Measurements from ENCODE around the gene MEGF11. TPM values are rescaled to one million over a fixed set of nuclear protein-coding genes. Genes with fewer than 3 reads are reported as not detected.

Gene MEGF11
- total RNA-seq, 3 donors from 2014 or later, result not detected

DNA sequence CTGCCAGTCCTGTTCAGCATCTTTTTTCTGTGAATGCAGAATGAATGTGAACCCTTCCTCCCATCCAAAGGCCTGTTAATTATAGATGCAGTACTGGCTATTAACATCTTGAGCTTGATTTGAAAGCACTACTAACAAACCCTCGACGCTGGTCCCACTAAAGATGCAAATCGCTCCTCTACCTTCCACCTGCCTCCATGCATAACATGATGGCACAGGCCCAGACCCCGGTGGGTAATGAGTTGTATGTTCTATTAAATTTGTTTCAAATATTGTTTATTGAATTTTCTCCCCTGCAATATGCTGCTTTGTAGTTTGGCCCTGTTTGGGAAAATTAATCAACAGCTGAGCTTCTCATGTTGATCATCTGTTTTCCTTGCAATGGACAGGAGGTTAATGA, 314.9 kb downstream of the MEGF11 start:
- ATAC-seq (no peak), DNase-seq (no peak)
- Mint-ChIP-seq H3K27me3 (ENCODE audit: low read depth) (no peaks in the 10 kb centered on the region), H3K36me3 (ENCODE audit: insufficient read depth) (no peaks in the 10 kb centered on the region), H3K9me3 (no peaks in the 10 kb centered on the region), H3K4me1 (ENCODE audit: low read depth) (peaks cover 7% of the 10 kb centered on the region), H3K4me3 (no peak overlapping the region)

DNA sequence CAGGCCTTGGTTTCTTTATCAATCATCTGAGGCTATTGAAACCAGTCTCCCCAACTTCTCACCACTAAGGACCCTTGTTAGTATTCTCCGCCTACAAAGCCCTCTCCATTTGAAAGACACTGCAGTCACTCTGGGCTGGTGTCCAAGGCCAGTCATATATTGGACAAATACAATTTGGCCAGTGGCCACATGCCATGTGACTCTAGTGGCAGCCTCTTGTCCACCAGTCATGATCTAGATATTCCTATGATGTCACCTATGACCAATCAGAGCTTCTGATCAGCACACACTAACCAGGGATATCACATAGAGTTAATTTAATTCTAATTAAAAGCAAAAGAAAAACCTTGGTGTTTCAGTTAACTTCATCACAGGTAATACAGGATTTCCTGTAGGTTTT, 316.1 kb downstream of the MEGF11 start:
- Mint-ChIP-seq H3K36me3 (ENCODE audit: insufficient read depth) (no peaks in the 10 kb centered on the region), H3K4me1 (ENCODE audit: low read depth) (peaks cover 5% of the 10 kb centered on the region), H3K4me3 (no peak overlapping the region), H3K27me3 (ENCODE audit: low read depth) (no peaks in the 10 kb centered on the region), H3K9me3 (no peaks in the 10 kb centered on the region)
- DNase-seq, result no peak
- ATAC-seq, result no peak

DNA sequence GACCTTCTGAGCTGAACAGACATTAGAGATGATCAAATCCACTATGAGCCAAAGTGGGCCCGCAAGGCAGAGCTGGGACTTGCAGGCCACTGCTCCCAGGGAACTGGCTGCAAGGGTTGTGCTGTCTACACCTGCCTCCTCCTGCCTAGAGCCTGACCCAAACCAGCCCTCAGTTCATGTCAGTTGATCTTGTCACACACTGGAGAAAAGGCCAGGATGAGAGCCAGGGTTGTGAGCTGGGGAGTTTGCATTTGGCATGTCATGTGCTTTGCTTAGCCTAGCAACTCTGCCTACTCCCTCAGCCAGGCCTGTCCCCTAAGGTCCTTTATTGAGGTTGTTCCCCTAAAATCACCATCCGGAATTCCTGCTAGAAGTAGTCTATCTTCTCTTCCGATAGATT, 316.5 kb downstream of the MEGF11 start:
- Mint-ChIP-seq H3K9me3 (no peaks in the 10 kb centered on the region), H3K4me1 (ENCODE audit: low read depth) (peaks cover under 1% of the 10 kb centered on the region), H3K27me3 (ENCODE audit: low read depth) (no peaks in the 10 kb centered on the region), H3K36me3 (ENCODE audit: insufficient read depth) (no peaks in the 10 kb centered on the region), H3K4me3 (no peak overlapping the region)
- DNase-seq, result no peak
- no peak for ATAC-seq

DNA sequence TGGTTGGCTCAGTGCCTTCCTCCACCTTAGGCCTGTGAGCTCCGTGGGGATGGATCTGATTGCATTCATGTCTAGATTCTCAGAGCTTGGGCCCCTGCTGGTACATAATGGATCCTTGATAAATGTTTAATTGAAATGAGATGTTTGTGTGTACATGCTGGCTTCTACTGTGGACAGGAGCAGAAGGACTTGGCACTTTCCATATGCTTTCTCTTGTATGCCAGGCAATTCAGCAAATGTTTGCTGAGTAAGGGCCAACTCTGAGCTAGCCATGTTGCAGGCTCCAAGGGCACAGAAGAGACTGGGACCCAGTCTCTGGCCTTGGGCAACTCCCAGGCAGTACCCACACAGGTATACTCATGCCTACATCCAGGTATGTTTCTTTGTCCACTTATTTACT, 317.3 kb downstream of the MEGF11 start:
- no peak for DNase-seq
- H3K4me1 Mint-ChIP-seq (ENCODE audit: low read depth), result no peaks in the 10 kb centered on the region
- H3K27me3 Mint-ChIP-seq (ENCODE audit: low read depth), result no peaks in the 10 kb centered on the region
- H3K4me3 Mint-ChIP-seq, result no peak overlapping the region
- H3K36me3 Mint-ChIP-seq (ENCODE audit: insufficient read depth), result no peaks in the 10 kb centered on the region
- H3K9me3 Mint-ChIP-seq, result no peaks in the 10 kb centered on the region
- no peak for ATAC-seq

DNA sequence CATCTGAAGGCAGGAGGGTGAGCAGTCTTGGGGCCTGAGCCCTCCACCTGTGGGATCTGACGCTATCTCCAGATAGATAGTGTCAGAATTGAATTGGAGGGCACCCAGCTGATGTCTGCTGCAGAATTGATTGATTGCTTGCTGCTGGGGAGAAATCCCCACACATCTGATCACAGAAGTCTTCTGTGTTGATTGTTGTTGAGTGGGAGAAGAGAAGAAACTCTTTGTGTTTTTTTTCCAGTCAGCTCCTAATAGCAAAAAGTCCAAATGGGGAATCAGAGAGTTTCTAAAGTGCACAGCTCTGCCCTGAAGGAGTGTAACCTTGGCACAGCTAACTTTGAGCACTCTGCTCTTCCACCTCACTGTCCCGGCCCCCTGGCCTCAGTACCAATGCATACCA, 318.2 kb downstream of the MEGF11 start:
- DNase-seq, result no peak
- Mint-ChIP-seq H3K4me3 (no peak overlapping the region), H3K27me3 (ENCODE audit: low read depth) (no peaks in the 10 kb centered on the region), H3K4me1 (ENCODE audit: low read depth) (no peaks in the 10 kb centered on the region), H3K36me3 (ENCODE audit: insufficient read depth) (no peaks in the 10 kb centered on the region), H3K9me3 (no peaks in the 10 kb centered on the region)
- ATAC-seq, result no peak

DNA sequence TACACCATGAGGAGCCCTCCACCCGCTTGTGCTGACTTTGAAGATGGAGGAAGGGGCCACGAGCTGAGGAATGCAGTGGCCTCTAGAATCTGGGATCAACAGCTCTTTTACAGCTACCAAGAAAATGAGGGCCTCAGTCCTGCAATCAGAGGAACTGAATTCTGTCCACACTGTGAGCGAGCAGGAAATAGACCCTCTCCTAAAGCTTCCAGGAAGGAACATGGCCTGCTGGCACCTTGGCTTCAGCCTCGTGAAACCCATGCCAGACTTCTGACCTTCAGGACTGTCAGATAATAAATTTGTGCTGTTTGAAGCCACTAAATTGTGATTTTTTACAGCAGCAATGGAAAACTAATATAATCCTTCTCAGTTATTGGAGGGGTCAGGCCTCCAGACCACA, 322.3 kb downstream of the MEGF11 start:
- DNase-seq (no peak), ATAC-seq (no peak)
- Mint-ChIP-seq H3K9me3 (no peaks in the 10 kb centered on the region), H3K4me1 (ENCODE audit: low read depth) (no peaks in the 10 kb centered on the region), H3K27me3 (ENCODE audit: low read depth) (no peaks in the 10 kb centered on the region), H3K4me3 (no peak overlapping the region), H3K36me3 (ENCODE audit: insufficient read depth) (no peaks in the 10 kb centered on the region)

DNA sequence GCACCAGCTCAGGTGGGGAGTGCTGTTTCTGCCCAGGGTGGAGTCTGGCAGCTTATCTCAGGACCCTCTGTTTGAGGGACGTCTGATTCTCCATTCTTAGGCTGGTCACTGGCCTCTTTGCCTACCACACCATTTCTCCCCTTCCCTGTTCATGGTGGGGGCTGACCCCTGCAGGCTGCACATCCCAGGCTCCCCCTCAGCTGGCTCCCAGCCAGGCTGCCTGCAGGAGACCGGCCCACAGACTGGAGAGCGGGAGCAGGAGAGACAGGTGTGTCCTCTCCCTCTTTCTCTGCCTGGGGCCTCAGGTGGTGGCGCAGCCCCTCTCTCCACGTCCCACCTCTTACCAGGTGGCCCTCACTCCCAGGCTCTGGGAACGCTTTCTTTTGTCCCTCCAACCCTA, 323.4 kb downstream of the MEGF11 start:
- no peaks in the 10 kb centered on the region for H3K9me3 Mint-ChIP-seq
- DNase-seq (no peak), ATAC-seq (no peak)
- no peaks in the 10 kb centered on the region for H3K27me3 Mint-ChIP-seq (ENCODE audit: low read depth)
- H3K4me3 Mint-ChIP-seq, result no peak overlapping the region
- H3K4me1 Mint-ChIP-seq (ENCODE audit: low read depth), result no peaks in the 10 kb centered on the region
- no peaks in the 10 kb centered on the region for H3K36me3 Mint-ChIP-seq (ENCODE audit: insufficient read depth)

DNA sequence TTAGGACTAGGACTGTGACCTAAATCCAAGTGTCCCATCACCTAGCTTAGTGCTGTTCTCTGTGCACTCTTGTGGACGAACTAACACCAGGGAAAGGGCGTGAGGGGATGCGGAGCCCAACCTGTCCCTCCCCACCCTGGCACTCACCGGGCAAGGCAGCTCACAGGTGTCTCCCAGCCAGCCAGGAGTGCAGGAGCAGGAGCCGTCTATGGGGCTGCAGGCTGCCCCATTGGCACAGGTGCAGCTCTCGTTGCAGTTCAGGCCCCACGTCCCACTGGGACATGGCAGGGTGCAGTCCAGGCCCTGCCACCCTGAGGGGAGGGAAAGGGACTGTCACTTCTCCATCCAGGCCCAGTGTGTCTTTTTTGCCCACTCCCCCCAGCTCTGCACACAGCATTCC, 324.0 kb downstream of the MEGF11 start:
- H3K36me3 Mint-ChIP-seq (ENCODE audit: insufficient read depth), result no peaks in the 10 kb centered on the region
- H3K9me3 Mint-ChIP-seq, result no peaks in the 10 kb centered on the region
- no peaks in the 10 kb centered on the region for H3K27me3 Mint-ChIP-seq (ENCODE audit: low read depth)
- no peaks in the 10 kb centered on the region for H3K4me1 Mint-ChIP-seq (ENCODE audit: low read depth)
- no peak overlapping the region for H3K4me3 Mint-ChIP-seq
- DNase-seq (no peak), ATAC-seq (no peak)

DNA sequence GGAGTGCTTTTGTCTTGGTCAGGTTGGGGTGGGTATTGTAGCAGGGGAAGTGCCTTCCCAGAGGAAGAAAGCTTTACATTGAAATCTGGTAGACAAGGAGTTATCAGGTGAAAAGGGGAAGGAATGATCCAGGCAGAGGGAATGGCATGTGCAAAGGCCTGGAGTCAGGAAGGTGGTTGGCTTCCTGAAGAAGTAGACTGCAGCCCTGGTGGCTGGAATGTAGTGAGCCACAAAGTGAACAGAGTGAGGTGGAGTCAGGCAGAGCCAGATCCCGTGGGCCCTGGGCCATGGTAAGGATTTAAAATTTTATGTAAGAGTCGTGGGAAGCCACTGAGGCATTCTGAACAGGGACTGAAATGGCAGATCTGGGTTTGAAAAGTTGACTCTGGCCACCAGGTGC, 326.0 kb downstream of the MEGF11 start:
- DNase-seq, result no peak
- Mint-ChIP-seq H3K4me3 (no peak overlapping the region), H3K9me3 (no peaks in the 10 kb centered on the region), H3K27me3 (ENCODE audit: low read depth) (no peaks in the 10 kb centered on the region), H3K36me3 (ENCODE audit: insufficient read depth) (no peaks in the 10 kb centered on the region), H3K4me1 (ENCODE audit: low read depth) (no peaks in the 10 kb centered on the region)
- ATAC-seq, result no peak

DNA sequence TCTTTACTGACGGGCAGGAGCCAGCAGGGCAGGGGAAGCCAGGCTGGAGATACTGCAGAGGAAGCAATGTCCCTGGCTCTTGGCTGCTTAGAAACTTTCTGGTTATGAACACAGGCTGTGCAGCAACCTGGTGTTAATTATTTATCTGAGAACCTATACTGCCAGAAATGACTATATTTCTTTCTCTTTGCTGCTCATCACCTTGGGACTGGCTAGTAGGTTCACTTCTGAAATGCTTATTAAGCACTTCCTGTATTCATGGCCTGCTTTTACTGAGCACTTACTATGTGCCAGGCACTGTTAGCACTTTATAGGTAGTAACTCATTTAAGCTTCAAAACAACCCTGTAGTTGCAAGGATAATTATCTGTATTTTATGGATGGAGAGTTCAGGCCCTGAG, 326.7 kb downstream of the MEGF11 start:
- ATAC-seq, result no peak

DNA sequence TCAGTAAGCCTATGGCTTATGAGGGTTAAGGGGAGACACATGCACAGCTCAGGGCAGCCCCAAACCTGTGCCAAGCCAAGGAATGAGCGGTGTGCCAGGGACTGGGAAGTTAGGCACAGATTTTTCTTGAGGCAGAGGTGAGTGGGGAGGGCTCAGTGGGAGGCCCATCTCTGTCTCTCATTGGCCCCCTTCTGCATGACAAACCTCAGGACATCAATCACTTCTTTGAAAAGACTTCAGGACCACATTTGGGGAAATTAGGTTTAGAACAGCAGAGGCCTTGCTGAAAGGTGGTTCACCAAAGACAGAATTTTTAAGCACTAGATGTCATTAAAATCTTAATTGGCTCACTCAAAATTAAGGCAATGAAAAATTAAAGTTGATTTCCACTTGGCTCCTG, 327.1 kb downstream of the MEGF11 start:
- H3K4me3 Mint-ChIP-seq, result no peak overlapping the region
- ATAC-seq (no peak), DNase-seq (no peak)
- H3K4me1 Mint-ChIP-seq (ENCODE audit: low read depth), result peaks cover under 1% of the 10 kb centered on the region
- H3K27me3 Mint-ChIP-seq (ENCODE audit: low read depth), result no peaks in the 10 kb centered on the region
- H3K36me3 Mint-ChIP-seq (ENCODE audit: insufficient read depth), result no peaks in the 10 kb centered on the region
- H3K9me3 Mint-ChIP-seq, result no peaks in the 10 kb centered on the region

More for the DNA sequence above, 326.7 kb downstream of the MEGF11 start:
- Mint-ChIP-seq H3K9me3 (no peaks in the 10 kb centered on the region), H3K4me3 (no peak overlapping the region), H3K36me3 (ENCODE audit: insufficient read depth) (no peaks in the 10 kb centered on the region), H3K4me1 (ENCODE audit: low read depth) (no peaks in the 10 kb centered on the region), H3K27me3 (ENCODE audit: low read depth) (no peaks in the 10 kb centered on the region)
- DNase-seq, result no peak

DNA sequence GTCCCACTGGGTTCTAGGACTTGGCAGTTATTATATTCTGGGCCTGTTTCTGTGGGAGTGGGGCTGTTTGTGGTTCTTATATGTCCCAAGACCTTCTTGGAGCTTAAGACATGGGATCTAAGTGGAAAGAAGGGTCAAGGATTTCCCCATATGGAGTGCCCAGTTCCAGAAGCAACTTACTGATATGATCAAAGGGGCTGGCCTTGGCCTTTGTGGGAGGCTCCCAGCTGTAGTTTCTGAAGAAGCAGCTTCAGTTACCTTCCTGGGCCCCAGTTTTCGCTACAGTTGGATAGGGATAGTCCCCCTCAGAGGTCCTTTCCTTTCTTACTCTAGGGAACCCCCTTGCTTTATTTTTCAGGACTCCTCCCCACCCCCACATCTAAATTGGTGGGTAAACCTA, 328.2 kb downstream of the MEGF11 start:
- no peak overlapping the region for H3K4me3 Mint-ChIP-seq
- ATAC-seq (no peak), DNase-seq (no peak)
- H3K36me3 Mint-ChIP-seq (ENCODE audit: insufficient read depth), result no peaks in the 10 kb centered on the region
- H3K27me3 Mint-ChIP-seq (ENCODE audit: low read depth), result no peaks in the 10 kb centered on the region
- H3K9me3 Mint-ChIP-seq, result no peaks in the 10 kb centered on the region
- peaks cover 6% of the 10 kb centered on the region for H3K4me1 Mint-ChIP-seq (ENCODE audit: low read depth)

DNA sequence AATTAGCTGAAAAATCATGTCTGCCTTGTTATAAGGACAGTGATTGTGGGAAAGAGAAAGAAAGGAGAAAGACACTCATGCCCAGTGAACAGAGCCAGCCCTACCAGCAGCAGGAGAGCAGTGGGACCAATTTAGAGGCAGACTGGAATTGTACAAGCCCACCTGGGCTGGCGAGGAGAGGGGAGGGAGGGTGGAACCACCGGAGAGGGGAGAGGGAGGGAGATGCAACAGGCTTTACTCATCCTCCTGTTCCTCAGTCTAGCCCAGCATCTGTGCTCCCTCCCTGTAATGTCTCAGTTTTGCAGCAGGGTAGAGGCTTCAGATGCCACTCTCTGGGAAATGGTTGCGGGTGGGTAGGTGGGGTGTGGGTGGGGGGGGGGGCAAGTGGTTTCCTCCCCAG, 329.5 kb downstream of the MEGF11 start:
- no peak for DNase-seq
- no peak for ATAC-seq
- Mint-ChIP-seq H3K4me1 (ENCODE audit: low read depth) (peaks cover 7% of the 10 kb centered on the region), H3K36me3 (ENCODE audit: insufficient read depth) (no peaks in the 10 kb centered on the region), H3K9me3 (no peaks in the 10 kb centered on the region), H3K4me3 (no peak overlapping the region), H3K27me3 (ENCODE audit: low read depth) (no peaks in the 10 kb centered on the region)

DNA sequence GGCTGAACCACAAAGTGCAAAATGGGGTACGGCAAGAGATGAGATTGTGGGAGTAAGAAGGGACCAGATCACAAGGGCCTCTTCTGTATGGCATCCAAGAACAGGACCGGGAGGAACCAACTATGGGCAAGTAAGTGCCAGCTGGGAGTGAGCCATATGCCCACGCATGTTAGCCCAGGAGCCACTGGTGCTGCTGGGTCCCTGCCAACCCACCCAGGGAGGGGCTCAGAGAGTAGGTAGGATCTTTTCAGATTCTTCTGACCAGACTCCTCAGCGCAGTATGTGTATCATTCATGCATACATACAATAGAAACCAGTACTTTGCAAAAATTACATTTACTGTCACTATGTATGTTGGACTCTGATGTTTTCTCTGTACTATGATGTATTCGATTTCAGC, 330.3 kb downstream of the MEGF11 start:
- H3K4me1 Mint-ChIP-seq (ENCODE audit: low read depth), result peaks cover 11% of the 10 kb centered on the region
- no peaks in the 10 kb centered on the region for H3K27me3 Mint-ChIP-seq (ENCODE audit: low read depth)
- no peaks in the 10 kb centered on the region for H3K9me3 Mint-ChIP-seq
- no peak for DNase-seq
- no peaks in the 10 kb centered on the region for H3K36me3 Mint-ChIP-seq (ENCODE audit: insufficient read depth)
- H3K4me3 Mint-ChIP-seq, result no peak overlapping the region
- no peak for ATAC-seq

DNA sequence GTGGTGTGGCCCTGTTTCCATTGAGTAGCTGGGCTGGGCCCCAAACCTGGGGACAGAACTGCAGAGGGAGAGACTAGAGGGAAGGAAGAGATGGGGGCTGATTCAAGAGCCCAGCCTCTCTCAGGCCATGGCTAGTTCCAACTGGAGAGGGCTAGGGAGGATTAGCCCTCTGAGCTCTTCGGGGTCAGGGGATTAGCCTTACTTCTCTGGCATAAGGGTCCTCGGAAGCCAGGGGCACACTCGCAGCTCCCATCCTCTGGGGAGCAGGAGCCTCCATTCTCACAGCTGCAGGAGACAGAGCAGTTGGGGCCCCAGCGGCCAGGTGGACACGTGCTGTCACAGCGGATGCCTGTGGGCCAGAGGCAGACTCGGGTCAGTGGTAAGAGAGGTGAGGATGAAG, 330.9 kb downstream of the MEGF11 start:
- Mint-ChIP-seq H3K27me3 (ENCODE audit: low read depth) (no peaks in the 10 kb centered on the region), H3K4me3 (no peak overlapping the region), H3K9me3 (no peaks in the 10 kb centered on the region), H3K36me3 (ENCODE audit: insufficient read depth) (no peaks in the 10 kb centered on the region), H3K4me1 (ENCODE audit: low read depth) (peaks cover 14% of the 10 kb centered on the region)
- ATAC-seq, result no peak
- DNase-seq, result no peak

DNA sequence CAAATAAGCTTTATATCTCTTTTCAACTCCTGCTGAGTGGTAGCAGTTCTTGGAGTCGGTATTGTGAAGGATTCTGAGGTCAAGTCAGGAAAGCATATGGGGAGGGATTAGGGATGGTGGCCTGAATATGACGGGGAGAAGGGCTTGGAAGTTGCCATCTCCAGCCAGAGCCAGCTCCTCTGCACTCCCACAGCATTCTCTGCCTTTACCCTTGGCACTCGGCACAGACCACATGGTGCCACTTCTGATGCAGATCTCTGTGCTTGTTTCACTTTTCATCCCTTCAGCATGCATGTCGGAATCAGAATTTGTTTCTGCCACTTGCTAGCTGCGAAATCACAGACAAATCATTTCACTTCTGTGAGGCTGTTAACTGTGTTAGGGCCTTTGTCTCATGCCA, 331.8 kb downstream of the MEGF11 start:
- Mint-ChIP-seq H3K27me3 (ENCODE audit: low read depth) (no peaks in the 10 kb centered on the region), H3K4me3 (no peak overlapping the region), H3K4me1 (ENCODE audit: low read depth) (peaks cover 23% of the 10 kb centered on the region), H3K36me3 (ENCODE audit: insufficient read depth) (no peaks in the 10 kb centered on the region), H3K9me3 (no peaks in the 10 kb centered on the region)
- no peak for DNase-seq
- no peak for ATAC-seq
